HG03159 (cell line): ENCODE data around the gene PPM1N.

ENCODE experiments used
- ATAC-seq: cut with Tn5 transposase; IDR thresholded peaks from one replicate; pipeline ENCODE4 v1.9.1; 2021; ENCODE audit warnings: mild to moderate bottlenecking, moderate library complexity; ENCODE audit not compliant: unreplicated experiment

The PPM1N gene

GRCh38 chr19:45498411-45499195 is at the start of gene PPM1N:
TSS of gene PPM1N (plus strand) at chr19:45498443. CDS start at chr19:45498473, 30 bp downstream.
- no peak for ATAC-seq

DNA sequence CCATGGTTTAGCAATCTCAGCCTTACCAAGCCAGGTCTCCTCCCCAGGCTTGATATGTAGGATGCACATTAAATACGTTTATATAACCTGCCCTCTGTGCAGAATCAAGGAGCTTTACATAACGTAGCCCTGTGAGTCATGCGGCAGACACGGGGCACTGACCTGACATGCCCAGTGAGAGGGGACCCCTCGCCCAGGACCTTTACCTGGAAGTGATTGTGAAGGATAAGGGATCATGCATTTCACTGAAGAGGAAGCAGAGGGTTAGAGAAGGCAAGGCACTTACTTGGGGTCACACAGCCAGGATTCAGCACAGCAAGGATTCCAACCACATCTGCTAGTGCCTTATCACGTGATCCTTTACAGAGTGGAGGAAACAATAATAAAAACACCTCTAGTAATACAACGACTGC is 49.4 kb upstream of the PPM1N start:
- ATAC-seq, result no peak

DNA sequence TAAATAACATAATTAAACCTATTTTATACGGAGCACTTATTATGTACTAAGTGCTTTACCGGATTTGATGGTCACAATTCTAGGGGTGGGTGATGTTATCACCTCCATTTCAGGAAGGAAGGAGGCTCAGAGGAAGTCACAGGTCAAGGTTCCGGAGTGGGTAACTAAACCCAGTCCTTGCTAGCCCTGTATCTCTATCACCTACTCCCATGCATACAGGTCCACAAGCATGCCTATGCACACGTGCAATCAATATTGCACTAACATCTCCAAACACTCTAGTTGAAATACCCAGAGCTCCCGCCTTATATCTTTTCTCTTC is 48.3 kb upstream of the PPM1N start:
- ATAC-seq, result no peak

GRCh38 chr19:45451131-45451849 is 47.0 kb upstream of the PPM1N start:
- no peak for ATAC-seq

DNA sequence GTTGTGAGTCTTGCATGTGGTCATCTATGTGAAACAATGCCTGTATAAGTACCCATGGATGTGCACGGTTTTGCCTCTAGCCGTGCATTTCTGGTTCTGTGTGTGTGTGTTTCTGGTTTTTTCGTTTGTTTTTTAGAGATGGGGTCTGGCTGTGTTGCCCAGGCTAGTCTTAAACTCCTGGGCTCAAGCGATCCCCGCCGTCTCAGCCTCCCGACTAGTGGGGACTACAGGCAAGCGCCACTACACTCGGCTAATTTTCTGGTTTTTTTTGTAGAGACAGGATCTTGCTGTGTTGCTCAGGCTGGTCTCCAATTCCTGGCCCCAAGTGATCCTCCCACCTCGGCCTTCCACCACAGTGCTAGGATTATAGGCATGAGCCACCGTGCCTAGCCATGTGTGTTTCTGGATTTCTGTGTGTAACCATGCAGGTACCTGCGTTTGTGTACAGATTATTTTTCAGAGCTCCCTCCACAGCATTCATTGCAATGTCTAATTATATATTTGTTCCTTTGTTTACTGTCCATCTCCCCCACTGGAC is 46.3 kb upstream of the PPM1N start:
- ATAC-seq, result no peak

GRCh38 chr19:45455707-45456499 is 42.3 kb upstream of the PPM1N start:
- ATAC-seq, result no peak

GRCh38 chr19:45456500-45456815 is 41.8 kb upstream of the PPM1N start:
- ATAC-seq, result no peak

- no peak for ATAC-seq
These were observed 40.5 kb upstream of the PPM1N start for GRCh38 chr19:45457776-45458175.

GRCh38 chr19:45460807-45461347 is 37.4 kb upstream of the PPM1N start:
- no peak for ATAC-seq

GRCh38 chr19:45462174-45462573 is 36.1 kb upstream of the PPM1N start:
- ATAC-seq, result no peak

DNA sequence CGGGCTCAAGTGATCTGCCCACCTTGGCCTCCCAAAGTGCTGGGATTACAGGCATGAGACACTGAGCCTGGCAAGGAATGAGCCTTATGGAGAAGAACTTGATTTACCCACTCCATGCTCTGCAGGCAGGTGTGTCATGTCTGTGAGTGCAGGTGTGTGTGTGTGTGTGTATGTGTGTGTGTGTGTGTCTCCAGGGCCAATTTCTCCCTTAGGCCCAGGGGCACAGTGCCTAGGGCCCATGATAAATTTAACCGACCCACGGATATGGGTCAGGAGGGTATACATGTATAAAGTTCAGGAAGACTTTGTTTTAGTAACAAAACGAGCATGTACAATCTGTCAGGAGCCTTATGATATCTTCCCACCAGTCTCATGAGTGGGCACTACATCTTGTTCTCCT is 35.0 kb upstream of the PPM1N start:
- ATAC-seq, result no peak

- ATAC-seq, result no peak
These were observed 34.0 kb upstream of the PPM1N start for GRCh38 chr19:45464274-45464673.

- no peak for ATAC-seq
These were observed 33.3 kb upstream of the PPM1N start for GRCh38 chr19:45464852-45465441.

DNA sequence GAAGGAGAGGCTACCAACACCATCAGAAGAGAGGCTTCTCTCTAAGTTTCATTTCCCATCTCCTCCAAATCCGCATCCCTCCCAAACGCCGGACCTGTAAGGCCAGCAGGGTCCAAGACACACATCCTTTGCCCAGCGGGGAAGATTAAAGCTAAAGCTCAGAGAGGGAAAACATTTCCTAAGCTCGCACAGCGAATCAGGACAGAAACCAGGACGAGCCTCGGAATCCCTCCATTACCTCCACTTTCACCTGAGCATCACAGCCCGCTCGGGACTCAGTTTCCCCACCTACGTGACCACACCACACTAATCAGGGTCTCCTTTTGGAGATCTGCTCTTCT is 31.2 kb upstream of the PPM1N start:
- ATAC-seq, result no peak

DNA sequence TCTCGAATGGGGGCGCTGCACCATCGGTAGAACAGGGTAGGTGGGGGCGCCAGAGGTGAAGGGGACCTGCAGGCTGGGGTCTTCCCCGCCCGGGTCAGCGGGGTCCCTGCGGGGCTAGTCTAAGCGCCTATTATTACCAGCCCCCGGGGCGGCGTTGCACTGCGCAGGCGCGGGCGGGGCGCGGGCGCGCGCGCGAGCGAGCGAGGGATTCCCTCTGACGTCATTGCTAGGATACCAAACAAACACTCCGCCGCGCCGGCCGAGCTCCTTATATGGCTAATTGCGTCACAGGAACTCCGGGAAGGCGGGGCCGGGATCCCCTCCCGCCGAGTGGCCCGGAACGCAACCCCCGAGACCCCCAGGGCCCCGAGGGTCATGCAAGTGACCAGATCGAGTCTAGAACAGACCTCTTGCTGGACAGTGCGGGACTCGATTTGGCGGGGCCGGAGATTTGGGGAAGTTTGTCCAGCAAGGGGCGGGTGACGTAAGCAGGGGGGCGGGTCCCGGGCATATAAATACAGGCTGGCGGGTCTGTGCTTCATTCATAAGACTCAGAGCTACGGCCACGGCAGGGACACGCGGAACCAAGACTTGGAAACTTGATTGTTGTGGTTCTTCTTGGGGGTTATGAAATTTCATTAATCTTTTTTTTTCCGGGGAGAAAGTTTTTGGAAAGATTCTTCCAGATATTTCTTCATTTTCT is 30.6 kb upstream of the PPM1N start, which contains the start of gene FOSB:
FOSB (plus strand) TSS at position 541 of the 703 bp plus-strand sequence. CDS start 591 bp downstream, outside the sequence.
- ATAC-seq, result peak; percentile 39

DNA sequence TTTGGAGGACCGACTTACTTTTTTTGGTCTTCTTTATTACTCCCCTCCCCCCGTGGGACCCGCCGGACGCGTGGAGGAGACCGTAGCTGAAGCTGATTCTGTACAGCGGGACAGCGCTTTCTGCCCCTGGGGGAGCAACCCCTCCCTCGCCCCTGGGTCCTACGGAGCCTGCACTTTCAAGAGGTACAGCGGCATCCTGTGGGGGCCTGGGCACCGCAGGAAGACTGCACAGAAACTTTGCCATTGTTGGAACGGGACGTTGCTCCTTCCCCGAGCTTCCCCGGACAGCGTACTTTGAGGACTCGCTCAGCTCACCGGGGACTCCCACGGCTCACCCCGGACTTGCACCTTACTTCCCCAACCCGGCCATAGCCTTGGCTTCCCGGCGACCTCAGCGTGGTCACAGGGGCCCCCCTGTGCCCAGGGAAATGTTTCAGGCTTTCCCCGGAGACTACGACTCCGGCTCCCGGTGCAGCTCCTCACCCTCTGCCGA is 30.0 kb upstream of the PPM1N start:
- ATAC-seq, result no peak

- no peak for ATAC-seq
These were observed 29.5 kb upstream of the PPM1N start for GRCh38 chr19:45468803-45469131.

DNA sequence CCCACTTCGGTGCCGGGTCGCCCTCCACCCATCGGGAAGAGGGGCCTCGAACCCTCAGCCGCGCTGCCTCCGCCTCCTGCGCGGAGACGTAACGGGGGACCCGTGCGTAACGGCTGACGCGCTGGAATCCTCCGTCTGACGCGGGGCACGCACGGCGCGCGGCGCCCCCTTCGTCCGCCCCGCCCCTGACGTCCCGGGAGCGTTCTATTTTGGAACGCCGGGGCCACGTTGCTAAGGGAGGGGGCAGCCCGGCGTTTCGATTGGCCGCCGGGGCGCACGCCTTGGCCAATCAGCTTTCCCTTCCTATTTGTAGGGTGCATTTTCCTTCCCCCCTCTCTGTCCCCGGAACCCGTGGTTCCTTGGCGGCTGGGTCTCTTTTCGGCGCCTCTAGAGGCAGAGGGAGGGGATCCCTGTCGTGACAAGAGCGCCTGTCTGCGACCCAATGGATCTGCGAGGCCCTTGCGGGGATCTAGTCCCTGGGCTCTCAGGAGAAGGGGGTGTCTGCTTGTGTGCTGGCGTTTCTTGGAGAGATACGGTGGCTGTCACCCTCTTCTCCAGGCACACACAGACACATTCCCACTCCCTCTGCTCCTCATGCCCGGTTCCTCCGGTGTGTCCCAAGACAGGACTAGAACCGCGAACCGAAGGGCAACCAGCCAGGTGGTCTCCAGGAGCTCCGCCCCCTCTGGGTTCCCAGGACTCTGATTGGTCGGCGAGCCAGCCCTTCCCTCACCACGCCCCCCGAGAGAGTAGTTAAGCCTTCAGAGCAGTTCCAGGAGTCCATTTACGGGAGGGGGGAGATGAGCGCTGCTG is 28.9 kb upstream of the PPM1N start:
- ATAC-seq, result peak; percentile 56
